Large intestine (tissue), 3 donors: ENCODE results near the gene PARP8. TPM values are rescaled to one million over a fixed set of nuclear protein-coding genes. Genes with fewer than 3 reads are reported as not detected.

Source experiments
- DNase-seq, 2 donors: peaks; one replicate each; pipeline versions ENCODE4 v3.0.0 to v3.0.0-alpha.2; 2013
- H3K27ac ChIP-seq: one replicate; pipeline ENCODE4 v1.5.1; 2013; ENCODE audit warnings: low read length
- H3K27me3 ChIP-seq: 2 replicates; pipeline ENCODE4 v1.6.1; 2013; ENCODE audit warnings: low read length; ENCODE audit not compliant: control insufficient read depth, insufficient read depth
- H3K36me3 ChIP-seq: 2 replicates; pipeline ENCODE4 v1.6.1; 2013; ENCODE audit warnings: low read length; ENCODE audit not compliant: control insufficient read depth, insufficient read depth
- H3K4me1 ChIP-seq: one replicate; pipeline ENCODE4 v1.6.1; 2013; ENCODE audit warnings: low read length; ENCODE audit not compliant: control insufficient read depth, insufficient read depth
- H3K4me3 ChIP-seq: one replicate; pipeline ENCODE4 v1.5.1; 2013; ENCODE audit warnings: low read length
- H3K9me3 ChIP-seq: one replicate; pipeline ENCODE4 v1.6.1; 2013; ENCODE audit warnings: mild to moderate bottlenecking, low read depth, low read length, moderate library complexity; ENCODE audit not compliant: control insufficient read depth
- WGBS: methylation state at CpG from one replicate; pipeline ENCODE4 v1.1.5; 2013; ENCODE audit warnings: low lambda C conversion rate; ENCODE audit not compliant: insufficient coverage; 5-methylcytosine and 5-hydroxymethylcytosine counted together
- polyA plus RNA-seq: library from polyadenylated mRNA; unstranded; fragments of 120-200 nt; gene quantifications from one replicate; pipeline ENCODE4 v1.2.1, GENCODE V29; 2013

Gene PARP8
- polyA plus RNA-seq, 1 donor, result 16.9 TPM

- H3K4me1 ChIP-seq, result no peaks in the 10 kb centered on the region
- H3K27ac ChIP-seq, result no peak overlapping the region
- no CpG with 5 or more reads among the region's 1 CpG for WGBS
- H3K4me3 ChIP-seq, result no peak overlapping the region
- no peak for DNase-seq
- no peaks in the 10 kb centered on the region for H3K36me3 ChIP-seq
- H3K27me3 ChIP-seq, result no peaks in the 10 kb centered on the region
- no peaks in the 10 kb centered on the region for H3K9me3 ChIP-seq
Measured at GRCh38 chr5:50703367-50703666, 36.9 kb downstream of the PARP8 start.

- no peaks in the 10 kb centered on the region for H3K9me3 ChIP-seq
- no peak for DNase-seq
- WGBS, result 100% methylated on average over 1 of the region's 3 CpGs
Measured at GRCh38 chr5:50704730-50705129, 38.3 kb downstream of the PARP8 start.

GRCh38 chr5:50709471-50709870 is 43.0 kb downstream of the PARP8 start:
- DNase-seq, result no peak
- Histone ChIP-seq H3K27ac (no peak overlapping the region), H3K4me1 (no peaks in the 10 kb centered on the region), H3K27me3 (no peaks in the 10 kb centered on the region), H3K4me3 (no peak overlapping the region), H3K9me3 (no peaks in the 10 kb centered on the region), H3K36me3 (no peaks in the 10 kb centered on the region)
- 60% methylated on average over 1 of the region's 1 CpG for WGBS

More at GRCh38 chr5:50704730-50705129, 38.3 kb downstream of the PARP8 start:
- no peaks in the 10 kb centered on the region for H3K27me3 ChIP-seq
- H3K36me3 ChIP-seq, result no peaks in the 10 kb centered on the region
- no peak overlapping the region for H3K4me3 ChIP-seq
- no peak overlapping the region for H3K27ac ChIP-seq
- no peaks in the 10 kb centered on the region for H3K4me1 ChIP-seq

DNA sequence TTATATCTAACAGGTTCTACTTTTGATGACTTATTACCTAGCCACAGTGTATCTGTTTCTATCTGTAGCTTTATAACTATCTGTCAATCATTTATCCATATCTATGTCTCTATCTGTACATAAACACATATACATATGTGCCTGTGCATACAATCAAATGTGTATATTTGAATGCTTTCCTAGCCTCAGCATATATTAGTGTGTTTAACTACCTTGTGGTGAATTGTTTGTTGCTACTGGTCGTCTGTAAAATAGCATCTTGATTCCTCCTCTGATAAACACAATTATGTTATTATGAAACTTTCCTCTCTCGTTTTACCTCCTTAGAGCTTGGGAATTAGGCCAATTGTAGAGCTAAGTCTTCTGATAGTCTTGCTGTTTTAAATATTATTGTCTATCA is 44.4 kb downstream of the PARP8 start:
- H3K36me3 ChIP-seq, result no peaks in the 10 kb centered on the region
- no peak for DNase-seq
- WGBS, result no CpG with 5 or more reads among the region's 2 CpGs
- H3K4me3 ChIP-seq, result no peak overlapping the region
- no peaks in the 10 kb centered on the region for H3K4me1 ChIP-seq
- H3K9me3 ChIP-seq, result no peaks in the 10 kb centered on the region
- no peaks in the 10 kb centered on the region for H3K27me3 ChIP-seq
- peak overlapping the region; percentile 60 for H3K27ac ChIP-seq

GRCh38 chr5:50711280-50711679 is 44.8 kb downstream of the PARP8 start:
- H3K9me3 ChIP-seq, result no peaks in the 10 kb centered on the region
- WGBS, result no CpG with 5 or more reads among the region's 2 CpGs
- H3K36me3 ChIP-seq, result no peaks in the 10 kb centered on the region
- no peaks in the 10 kb centered on the region for H3K27me3 ChIP-seq
- H3K4me3 ChIP-seq, result no peak overlapping the region
- H3K27ac ChIP-seq, result peak overlapping the region; percentile 60
- H3K4me1 ChIP-seq, result no peaks in the 10 kb centered on the region
- DNase-seq, result peak; percentile 57 to 86

DNA sequence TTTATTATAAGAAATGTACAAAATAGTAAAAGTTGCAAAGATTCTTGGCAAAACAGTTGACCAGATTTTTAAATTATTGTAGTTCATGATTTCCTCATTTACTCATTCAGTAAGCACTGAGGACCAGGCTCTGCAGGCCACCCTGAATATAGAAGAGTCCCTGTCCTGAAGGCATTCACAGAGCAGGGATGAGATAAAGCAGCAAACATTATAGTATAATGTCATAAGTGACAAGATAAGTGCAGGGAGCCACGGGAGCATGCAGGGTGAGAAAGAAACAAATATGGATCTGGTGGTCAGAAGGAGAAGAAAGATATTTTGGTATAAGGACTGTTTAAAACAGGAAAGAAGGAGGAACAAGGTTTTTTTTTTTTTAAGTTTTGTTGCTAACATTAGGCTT is 46.0 kb downstream of the PARP8 start:
- Histone ChIP-seq H3K27me3 (no peaks in the 10 kb centered on the region), H3K9me3 (no peaks in the 10 kb centered on the region), H3K27ac (no peak overlapping the region), H3K4me3 (no peak overlapping the region), H3K36me3 (no peaks in the 10 kb centered on the region), H3K4me1 (peaks cover 5% of the 10 kb centered on the region)
- WGBS, result 57% methylated on average over 1 of the region's 1 CpG
- DNase-seq, result no peak

DNA sequence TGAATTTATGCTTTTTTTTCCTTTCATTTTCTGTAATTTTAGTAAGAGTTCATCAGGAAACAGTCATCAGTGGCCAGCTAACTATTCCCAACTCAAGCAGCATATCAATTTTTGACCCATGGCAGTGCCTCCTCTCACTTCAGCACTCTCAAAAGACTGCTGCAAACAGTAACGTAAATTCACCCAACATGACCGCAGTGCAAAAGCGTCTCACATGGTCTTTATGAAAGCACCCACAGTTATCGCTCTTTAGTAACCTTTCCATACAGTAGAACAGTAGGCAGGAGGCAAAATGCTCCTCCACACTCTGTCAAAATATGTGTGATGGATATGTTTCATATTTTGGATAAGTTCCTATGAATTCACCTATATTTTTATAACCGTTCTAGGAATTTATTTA is 48.6 kb downstream of the PARP8 start:
- peaks cover 5% of the 10 kb centered on the region for H3K4me1 ChIP-seq

GRCh38 chr5:50716134-50716533 is 49.7 kb downstream of the PARP8 start:
- Histone ChIP-seq H3K27me3 (no peaks in the 10 kb centered on the region), H3K9me3 (no peaks in the 10 kb centered on the region), H3K27ac (no peak overlapping the region), H3K4me3 (no peak overlapping the region), H3K4me1 (peaks cover 5% of the 10 kb centered on the region), H3K36me3 (no peaks in the 10 kb centered on the region)
- no peak for DNase-seq
- 70% methylated on average over 2 of the region's 2 CpGs for WGBS

More for the DNA sequence above, 48.6 kb downstream of the PARP8 start:
- H3K36me3 ChIP-seq, result no peaks in the 10 kb centered on the region
- no peak overlapping the region for H3K4me3 ChIP-seq
- H3K9me3 ChIP-seq, result no peaks in the 10 kb centered on the region
- no peak overlapping the region for H3K27ac ChIP-seq
- 100% methylated on average over 5 of the region's 5 CpGs for WGBS
- no peak for DNase-seq
- no peaks in the 10 kb centered on the region for H3K27me3 ChIP-seq

DNA sequence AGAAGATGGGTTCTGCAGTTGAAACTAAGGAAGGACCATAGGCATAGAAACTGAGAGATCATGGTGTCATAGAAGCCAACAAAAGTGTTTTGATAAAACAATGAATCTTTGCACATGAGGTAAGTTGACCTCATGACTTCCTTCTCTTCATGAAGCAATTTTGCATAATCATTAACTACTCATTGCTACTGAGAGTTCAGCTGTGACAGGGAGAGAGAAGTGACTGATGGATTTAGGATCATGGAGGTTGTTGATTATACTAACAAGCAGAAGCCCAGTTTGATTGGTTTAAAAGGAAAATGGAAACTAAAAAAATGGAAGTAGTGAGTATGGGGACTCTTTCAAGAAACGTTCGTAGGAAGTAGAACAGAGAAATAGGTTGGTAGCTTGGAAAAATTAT is 51.2 kb downstream of the PARP8 start:
- peak overlapping the region; percentile 28 for H3K27ac ChIP-seq
- H3K9me3 ChIP-seq, result no peaks in the 10 kb centered on the region
- peaks cover 5% of the 10 kb centered on the region for H3K4me1 ChIP-seq
- 67% methylated on average over 2 of the region's 2 CpGs for WGBS
- H3K27me3 ChIP-seq, result no peaks in the 10 kb centered on the region
- DNase-seq, result peak; percentile 53 to 83
- H3K4me3 ChIP-seq, result no peak overlapping the region
- no peaks in the 10 kb centered on the region for H3K36me3 ChIP-seq

DNA sequence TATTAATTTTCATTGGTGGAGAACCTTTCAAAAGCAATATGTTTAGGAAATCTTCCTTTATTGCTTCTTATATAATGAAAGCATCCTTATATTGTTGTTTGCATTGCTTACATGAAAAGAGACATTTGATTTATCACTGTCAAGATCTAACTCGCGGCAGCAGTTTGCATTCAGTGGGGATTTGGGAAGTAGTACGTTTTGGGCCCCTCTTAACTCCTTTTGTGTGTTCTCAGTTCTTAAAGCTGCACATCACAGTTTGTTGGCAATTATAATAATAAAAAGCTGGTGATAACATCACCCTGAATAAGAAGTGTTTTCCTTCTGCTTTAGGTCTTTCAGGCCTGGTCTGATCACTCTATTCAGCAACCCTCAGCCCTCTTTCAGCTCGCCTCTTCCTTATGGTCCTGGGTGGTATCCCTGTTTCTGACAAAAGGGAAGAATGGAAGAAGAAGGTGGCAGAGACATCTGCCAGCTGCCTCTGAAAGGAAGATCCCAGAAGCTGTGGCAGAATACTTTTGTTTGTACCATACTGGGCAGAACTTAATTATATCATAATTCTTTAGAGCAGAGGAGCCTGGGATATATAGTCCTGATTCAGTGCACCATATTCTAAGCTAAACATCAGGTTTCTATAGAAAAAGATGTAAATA is 53.7 kb downstream of the PARP8 start:
- WGBS, result 82% methylated on average over 3 of the region's 4 CpGs
- no peaks in the 10 kb centered on the region for H3K36me3 ChIP-seq
- no peaks in the 10 kb centered on the region for H3K27me3 ChIP-seq
- DNase-seq, result no peak
- H3K27ac ChIP-seq, result no peak overlapping the region
- peaks cover 5% of the 10 kb centered on the region for H3K4me1 ChIP-seq
- H3K9me3 ChIP-seq, result no peaks in the 10 kb centered on the region
- H3K4me3 ChIP-seq, result no peak overlapping the region

GRCh38 chr5:50722223-50722622 is 55.8 kb downstream of the PARP8 start:
- no peak for DNase-seq
- WGBS, result 70% methylated on average over 2 of the region's 4 CpGs
- Histone ChIP-seq H3K36me3 (no peaks in the 10 kb centered on the region), H3K4me1 (peaks cover 3% of the 10 kb centered on the region), H3K27ac (no peak overlapping the region), H3K27me3 (no peaks in the 10 kb centered on the region), H3K4me3 (no peak overlapping the region), H3K9me3 (no peaks in the 10 kb centered on the region)
